Endothelial cell of umbilical vein (primary cell): ENCODE results near the gene GPR119. TPM values are rescaled to one million over a fixed set of nuclear protein-coding genes. Genes with fewer than 3 reads are reported as not detected.

Source experiments
- BruUV-seq: library from RNA; stranded (reverse); fragments of 400-500 nt; replicated peaks from 2 replicates; lab custom pipeline; 2021; lab: Mats Ljungman, UMichigan
- CTCF ChIA-PET: fragments of 300-600, 350-600 bp; sonication (Branson Sonifier 250); formaldehyde crosslinking; loops from one replicate; lab custom pipeline; 2021; ENCODE audit warnings: antibody characterized with exemption, inconsistent platforms; lab: Charles Lee
- POLR2A ChIA-PET: fragments of 300-600, 350-600 bp; sonication (Branson Sonifier 250); formaldehyde crosslinking; loops from one replicate; lab custom pipeline; 2021; ENCODE audit warnings: antibody characterized with exemption, inconsistent platforms; lab: Charles Lee
- DNase-seq: peaks from one replicate; pipeline ENCODE4 v3.0.0-alpha.2; 2011; ENCODE audit warnings: low read depth, low spot score
- FAIRE-seq: peaks from 2 replicates; lab custom pipeline; 2011; peaks lifted over from hg19 to GRCh38; lab: Jason Lieb, UNC
- H2AFZ ChIP-seq: 2 replicates; pipeline ENCODE4 v1.6.0; 2012; ENCODE audit warnings: low read depth, low read length, control low read depth, inconsistent platforms
- H3K27ac ChIP-seq: 2 replicates; pipeline ENCODE4 v1.5.1; 2011; ENCODE audit warnings: low read depth, mild to moderate bottlenecking, control low read depth, low read length, moderate library complexity; ENCODE audit not compliant: insufficient read depth
- H3K27me3 ChIP-seq, 2 experiments: 2 replicates each; pipeline versions ENCODE4 v1.6.0 to v1.6.1; 2011; ENCODE audit warnings: low read length in 2 of 2, mixed read lengths in 1 of 2; ENCODE audit not compliant: control insufficient read depth in 2 of 2, insufficient read depth in 2 of 2
- H3K36me3 ChIP-seq, 2 experiments: 2 replicates in 1 of 2; 3 replicates in 1 of 2; pipeline ENCODE4 v1.5.1; 2011; ENCODE audit warnings: low read length in 2 of 2, mild to moderate bottlenecking in 1 of 2, moderate library complexity in 1 of 2; ENCODE audit not compliant: control insufficient read depth in 2 of 2, insufficient read depth in 2 of 2; ENCODE audit errors: extremely low read depth in 1 of 2
- H3K4me1 ChIP-seq: 3 replicates; pipeline ENCODE4 v1.5.1; 2011; ENCODE audit warnings: mild to moderate bottlenecking, low read length; ENCODE audit not compliant: control insufficient read depth, insufficient read depth; ENCODE audit errors: extremely low read depth
- H3K4me2 ChIP-seq: 2 replicates; pipeline ENCODE4 v1.6.1; 2011; ENCODE audit warnings: low read length, control low read depth, mixed read lengths; ENCODE audit not compliant: insufficient read depth
- H3K4me3 ChIP-seq, 3 experiments: fragments of 200-600 bp in 1 of 3; sonication (generic), shearing (Covaris generic) in 1 of 3; replicated peaks in 1 of 3; 2 replicates each; pipeline ENCODE4 v1.5.1; 2011 to 2016; ENCODE audit warnings: control low read depth in 3 of 3, low read length in 3 of 3, mild to moderate bottlenecking in 2 of 3, inconsistent platforms in 1 of 3, low read depth in 1 of 3, moderate library complexity in 1 of 3; ENCODE audit not compliant: insufficient read depth in 1 of 3
- H3K79me2 ChIP-seq: 2 replicates; pipeline ENCODE4 v1.6.0; 2012; ENCODE audit warnings: low read length, inconsistent platforms; ENCODE audit not compliant: control insufficient read depth, insufficient read depth
- H3K9ac ChIP-seq: replicated peaks from 2 replicates; pipeline ENCODE3; 2011; ENCODE audit warnings: low read length, control low read depth; ENCODE audit not compliant: insufficient read depth; ENCODE audit errors: extremely low read depth
- H3K9me1 ChIP-seq: replicated peaks from 3 replicates; pipeline ENCODE4 v1.6.0; 2011; ENCODE audit warnings: mild to moderate bottlenecking, low read length; ENCODE audit not compliant: control insufficient read depth, insufficient read depth; ENCODE audit errors: extremely low read depth
- H3K9me3 ChIP-seq: replicated peaks from 2 replicates; pipeline ENCODE4 v1.5.1; 2012; ENCODE audit warnings: low read length, inconsistent platforms; ENCODE audit not compliant: control insufficient read depth, insufficient read depth
- H4K20me1 ChIP-seq: replicated peaks from 2 replicates; pipeline ENCODE3; 2011; ENCODE audit warnings: mild to moderate bottlenecking, low read length; ENCODE audit not compliant: control insufficient read depth, insufficient read depth; ENCODE audit errors: extremely low read depth
- EZH2 ChIP-seq: IDR thresholded peaks from 2 replicates; pipeline ENCODE4 v1.6.1; 2012; ENCODE audit warnings: borderline replicate concordance, low read depth, mild to moderate bottlenecking, moderate library complexity, low read length, inconsistent platforms; ENCODE audit not compliant: severe bottlenecking
- FOS ChIP-seq: IDR thresholded peaks from 2 replicates; pipeline ENCODE4 v1.6.1; 2011; ENCODE audit warnings: mild to moderate bottlenecking, low read length, moderate library complexity, borderline replicate concordance; ENCODE audit not compliant: insufficient read depth
- GATA2 ChIP-seq: IDR thresholded peaks from 2 replicates; pipeline ENCODE4 v1.7.0; 2011; ENCODE audit warnings: low read depth, mild to moderate bottlenecking, moderate library complexity, mixed read lengths, low read length; ENCODE audit not compliant: insufficient read length, insufficient read depth
- JUN ChIP-seq: IDR thresholded peaks from 2 replicates; pipeline ENCODE4 v1.6.1; 2011; ENCODE audit warnings: borderline replicate concordance, low read depth; ENCODE audit not compliant: insufficient read length, insufficient read depth
- MYC ChIP-seq: IDR thresholded peaks from one replicate; pipeline ENCODE4 v1.6.1; 2011; ENCODE audit warnings: mild to moderate bottlenecking, low read depth, low read length
- POLR2A ChIP-seq: IDR thresholded peaks from 2 replicates; pipeline ENCODE4 v1.6.1; 2012; ENCODE audit warnings: low read depth, mild to moderate bottlenecking, control low read depth, low read length
- POLR2AphosphoS5 ChIP-seq: IDR thresholded peaks from 2 replicates; pipeline ENCODE4 v1.6.1; 2012; ENCODE audit warnings: low read depth, mild to moderate bottlenecking, control low read depth, low read length, moderate library complexity; ENCODE audit not compliant: insufficient read depth
- dilution Hi-C: fragments of 300-500 bp; cut with MboI; formaldehyde crosslinking; loops from one replicate; pipeline ENCODE4 v1.15.0; 2019; ENCODE audit warnings: low sequenced_read_pairs; ENCODE audit not compliant: extremely low pct_ligation_motif_present
- intact Hi-C: fragments of 100-400 bp; cut with micrococcal nuclease; formaldehyde crosslinking; loops from one replicate; pipeline ENCODE4 v1.10.0; 2022
- polyA plus RNA-seq, 4 experiments: library from polyadenylated mRNA; depleted of rRNA in 3 of 4; stranded (reverse) in 3 of 4; unstranded in 1 of 4; fragments of >200 nt; gene quantifications; 2 replicates each; pipeline versions ENCODE4 v1.2.1 to v1.2.3, GENCODE V29; 2011 to 2012; ENCODE audit warnings: missing spikeins in 1 of 4
- total RNA-seq: library from RNA; stranded (reverse); gene quantifications from 2 replicates; pipeline ENCODE4 v1.2.3, GENCODE V29; 2021
- TF ChIP-seq, protein P1 (sequence below): IDR thresholded peaks from 2 replicates; pipeline ENCODE4 v1.6.1; 2011; ENCODE audit not compliant: insufficient read depth, insufficient read length
- TF ChIP-seq, protein P2 (sequence below), 2 donors: IDR thresholded peaks; 1 replicate in 1 of 2; 2 replicates in 1 of 2; pipeline ENCODE4 v1.5.1; 2011; ENCODE audit warnings: low read length in 2 of 2, mild to moderate bottlenecking in 2 of 2, moderate library complexity in 2 of 2, control low read depth in 1 of 2, inconsistent platforms in 1 of 2, low read depth in 1 of 2; ENCODE audit not compliant: insufficient read depth in 1 of 2; ENCODE audit errors: extremely low read depth in 1 of 2

The GPR119 gene
- total and polyA plus RNA-seq, 2 donors (not counting 3 experiments of a cell fraction or from before 2014, with no cell fraction given) = not detected

DNA sequence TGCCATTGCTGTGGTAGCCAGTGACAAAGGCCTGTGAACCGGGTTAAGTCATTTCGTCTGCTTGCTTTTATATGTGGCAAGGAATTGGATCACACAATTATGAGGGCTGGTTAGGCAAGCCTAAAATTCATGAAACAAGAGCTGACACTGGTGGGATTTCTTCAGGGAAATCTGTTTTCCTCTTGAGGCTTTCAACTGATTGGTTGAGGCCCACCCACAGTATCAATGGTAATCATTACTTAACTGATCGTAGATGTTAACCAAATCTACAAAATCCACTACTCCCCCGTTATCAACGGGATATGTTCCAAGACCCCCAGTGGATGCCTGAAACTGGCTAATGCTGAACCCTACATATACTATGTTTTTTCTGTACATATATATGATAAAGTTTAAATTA lies 29.3 kb upstream of the GPR119 start:
- dilution Hi-C loops (no loop called here), intact Hi-C loops (no loop called here)
- BruUV-seq = no TSS peak
- no peak overlapping the region for H3K9ac ChIP-seq
- ChIA-PET POLR2A (no interaction called here), CTCF (no interaction called here)
- no peaks in the 10 kb centered on the region for H3K4me1 ChIP-seq
- H3K4me2 ChIP-seq = no peak overlapping the region
- H3K4me3 ChIP-seq = no peak overlapping the region
- H3K27ac ChIP-seq = no peak overlapping the region
- TF ChIP-seq, protein P1, sequence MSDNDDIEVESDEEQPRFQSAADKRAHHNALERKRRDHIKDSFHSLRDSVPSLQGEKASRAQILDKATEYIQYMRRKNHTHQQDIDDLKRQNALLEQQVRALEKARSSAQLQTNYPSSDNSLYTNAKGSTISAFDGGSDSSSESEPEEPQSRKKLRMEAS = no peak
- TF ChIP-seq FOS = no peak
- TF ChIP-seq POLR2AphosphoS5 = no peak
- TF ChIP-seq JUN = no peak
- TF ChIP-seq, protein P2, sequence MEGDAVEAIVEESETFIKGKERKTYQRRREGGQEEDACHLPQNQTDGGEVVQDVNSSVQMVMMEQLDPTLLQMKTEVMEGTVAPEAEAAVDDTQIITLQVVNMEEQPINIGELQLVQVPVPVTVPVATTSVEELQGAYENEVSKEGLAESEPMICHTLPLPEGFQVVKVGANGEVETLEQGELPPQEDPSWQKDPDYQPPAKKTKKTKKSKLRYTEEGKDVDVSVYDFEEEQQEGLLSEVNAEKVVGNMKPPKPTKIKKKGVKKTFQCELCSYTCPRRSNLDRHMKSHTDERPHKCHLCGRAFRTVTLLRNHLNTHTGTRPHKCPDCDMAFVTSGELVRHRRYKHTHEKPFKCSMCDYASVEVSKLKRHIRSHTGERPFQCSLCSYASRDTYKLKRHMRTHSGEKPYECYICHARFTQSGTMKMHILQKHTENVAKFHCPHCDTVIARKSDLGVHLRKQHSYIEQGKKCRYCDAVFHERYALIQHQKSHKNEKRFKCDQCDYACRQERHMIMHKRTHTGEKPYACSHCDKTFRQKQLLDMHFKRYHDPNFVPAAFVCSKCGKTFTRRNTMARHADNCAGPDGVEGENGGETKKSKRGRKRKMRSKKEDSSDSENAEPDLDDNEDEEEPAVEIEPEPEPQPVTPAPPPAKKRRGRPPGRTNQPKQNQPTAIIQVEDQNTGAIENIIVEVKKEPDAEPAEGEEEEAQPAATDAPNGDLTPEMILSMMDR (IDR thresholded peaks at IDR 0.05; ENCODE audit: extremely low read depth in 1 of 2, insufficient read depth in 1 of 2, low read depth in 1 of 2, low read length in 2 of 2) = no peak
- TF ChIP-seq POLR2A = no peak
- no peak for TF ChIP-seq MYC
- TF ChIP-seq EZH2 = no peak
- no peak for TF ChIP-seq GATA2
- no peak overlapping the region for H2AFZ ChIP-seq
- FAIRE-seq = no peak
- no peaks in the 10 kb centered on the region for H3K9me1 ChIP-seq
- H3K27me3 ChIP-seq = no peaks in the 10 kb centered on the region
- H4K20me1 ChIP-seq = no peaks in the 10 kb centered on the region
- no peaks in the 10 kb centered on the region for H3K36me3 ChIP-seq
- no peaks in the 10 kb centered on the region for H3K79me2 ChIP-seq
- no peak for DNase-seq
- no peaks in the 10 kb centered on the region for H3K9me3 ChIP-seq
